Measurements from ENCODE around the gene KRTAP2-4.
"Not testable (repeated sequence)": the region's sequence is repeated elsewhere in the genome, so short reads cannot be mapped to it uniquely, and the experiment has no call there.

The KRTAP2-4 gene

GRCh38 chr17:41101586-41102259 is 36.0 kb upstream of the KRTAP2-4 start, which contains the start of gene KRTAP4-16:
TSS of gene KRTAP4-16 (minus strand) at chr17:41102209. CDS start at chr17:41102209, 0 bp downstream.
- DNase-seq (ENCODE audit: low read depth, low spot score) = no peak
- Histone ChIP-seq H3K27me3 (ENCODE audit: insufficient read depth, insufficient read length) (no peaks in the 10 kb centered on the region), H3K9ac (ENCODE audit: insufficient read length, low read depth) (no peak within 1 kb of the TSS), H3K9me3 (ENCODE audit: insufficient read depth, low read length) (no peaks in the 10 kb centered on the region), H3K36me3 (ENCODE audit: insufficient read depth, insufficient read length, low read length) (no peaks in the 10 kb centered on the region), H3K4me1 (ENCODE audit: insufficient read depth, insufficient read length) (peaks cover 3% of the 10 kb centered on the region), H3K4me3 (ENCODE audit: insufficient read length, low read depth) (no peak within 1 kb of the TSS)
- no peak for TF ChIP-seq ZNF274 (IDR thresholded peaks at IDR 0.05; ENCODE audit: low read depth, low read length)
- no peak for TF ChIP-seq SUZ12 (IDR thresholded peaks at IDR 0.05; ENCODE audit: extremely low read depth, insufficient read depth, insufficient read length)
- no peak for TF ChIP-seq YY1 (IDR thresholded peaks at IDR 0.05; ENCODE audit: insufficient read depth, insufficient read length)

GRCh38 chr17:41099682-41100480 is 34.2 kb upstream of the KRTAP2-4 start:
- not testable (repeated sequence) for H3K9me3 ChIP-seq (ENCODE audit: insufficient read depth, low read length); H3K4me3 ChIP-seq (ENCODE audit: insufficient read length, low read depth); H3K36me3 ChIP-seq (ENCODE audit: insufficient read depth, insufficient read length, low read length); H3K27me3 ChIP-seq (ENCODE audit: insufficient read depth, insufficient read length); H3K4me1 ChIP-seq (ENCODE audit: insufficient read depth, insufficient read length); H3K9ac ChIP-seq (ENCODE audit: insufficient read length, low read depth); DNase-seq (ENCODE audit: low read depth, low spot score)

- no peak for DNase-seq (ENCODE audit: low read depth, low spot score)
Measured at GRCh38 chr17:41098481-41098880, 32.8 kb upstream of the KRTAP2-4 start.

GRCh38 chr17:41098042-41098441 is 32.4 kb upstream of the KRTAP2-4 start, which contains the start of gene KRTAP4-8:
TSS of gene KRTAP4-8 (minus strand) at chr17:41098142. CDS start at chr17:41098084, 58 bp downstream.
- Histone ChIP-seq H3K9ac (ENCODE audit: insufficient read length, low read depth) (no peak within 1 kb of the TSS), H3K4me1 (ENCODE audit: insufficient read depth, insufficient read length) (peaks cover 3% of the 10 kb centered on the region), H3K9me3 (ENCODE audit: insufficient read depth, low read length) (peaks cover 12% of the 10 kb centered on the region; the same call in 1 of the 2 replicates), H3K4me3 (ENCODE audit: insufficient read length, low read depth) (no peak within 1 kb of the TSS), H3K36me3 (ENCODE audit: insufficient read depth, insufficient read length, low read length) (no peaks in the 10 kb centered on the region), H3K27me3 (ENCODE audit: insufficient read depth, insufficient read length) (no peaks in the 10 kb centered on the region)
- TF ChIP-seq SUZ12 (IDR thresholded peaks at IDR 0.05; ENCODE audit: extremely low read depth, insufficient read depth, insufficient read length) (no peak), YY1 (IDR thresholded peaks at IDR 0.05; ENCODE audit: insufficient read depth, insufficient read length) (no peak), ZNF274 (IDR thresholded peaks at IDR 0.05; ENCODE audit: low read depth, low read length) (no peak)
- no peak for DNase-seq (ENCODE audit: low read depth, low spot score)

More at GRCh38 chr17:41098481-41098880, 32.8 kb upstream of the KRTAP2-4 start:
- H3K36me3 ChIP-seq (ENCODE audit: insufficient read depth, insufficient read length, low read length) = no peaks in the 10 kb centered on the region
- no peak overlapping the region for H3K4me3 ChIP-seq (ENCODE audit: insufficient read length, low read depth)
- peaks cover 3% of the 10 kb centered on the region for H3K4me1 ChIP-seq (ENCODE audit: insufficient read depth, insufficient read length)
- H3K9me3 ChIP-seq (ENCODE audit: insufficient read depth, low read length) = peaks cover 8% of the 10 kb centered on the region; the same call in 1 of the 2 replicates
- TF ChIP-seq ZNF274 (IDR thresholded peaks at IDR 0.05; ENCODE audit: low read depth, low read length) (no peak), SUZ12 (IDR thresholded peaks at IDR 0.05; ENCODE audit: extremely low read depth, insufficient read depth, insufficient read length) (no peak), YY1 (IDR thresholded peaks at IDR 0.05; ENCODE audit: insufficient read depth, insufficient read length) (no peak)
- H3K9ac ChIP-seq (ENCODE audit: insufficient read length, low read depth) = no peak overlapping the region
- H3K27me3 ChIP-seq (ENCODE audit: insufficient read depth, insufficient read length) = no peaks in the 10 kb centered on the region

- H3K9me3 ChIP-seq (ENCODE audit: insufficient read depth, low read length) = peaks cover 29% of the 10 kb centered on the region; the same call in 1 of the 2 replicates
- no peaks in the 10 kb centered on the region for H3K4me1 ChIP-seq (ENCODE audit: insufficient read depth, insufficient read length)
- no peak for DNase-seq (ENCODE audit: low read depth, low spot score)
- TF ChIP-seq ZNF274 (IDR thresholded peaks at IDR 0.05; ENCODE audit: low read depth, low read length) = no peak
- TF ChIP-seq SUZ12 (IDR thresholded peaks at IDR 0.05; ENCODE audit: extremely low read depth, insufficient read depth, insufficient read length) = no peak
- TF ChIP-seq YY1 (IDR thresholded peaks at IDR 0.05; ENCODE audit: insufficient read depth, insufficient read length) = no peak
- no peaks in the 10 kb centered on the region for H3K27me3 ChIP-seq (ENCODE audit: insufficient read depth, insufficient read length)
- H3K36me3 ChIP-seq (ENCODE audit: insufficient read depth, insufficient read length, low read length) = no peaks in the 10 kb centered on the region
- no peak overlapping the region for H3K4me3 ChIP-seq (ENCODE audit: insufficient read length, low read depth)
- H3K9ac ChIP-seq (ENCODE audit: insufficient read length, low read depth) = no peak overlapping the region
Measured at GRCh38 chr17:41096055-41096454, 30.4 kb upstream of the KRTAP2-4 start.

GRCh38 chr17:41088760-41089352 is 23.2 kb upstream of the KRTAP2-4 start:
- not testable (repeated sequence) for H3K27me3 ChIP-seq (ENCODE audit: insufficient read depth, insufficient read length); DNase-seq (ENCODE audit: low read depth, low spot score); H3K9ac ChIP-seq (ENCODE audit: insufficient read length, low read depth); H3K4me1 ChIP-seq (ENCODE audit: insufficient read depth, insufficient read length); H3K36me3 ChIP-seq (ENCODE audit: insufficient read depth, insufficient read length, low read length); H3K4me3 ChIP-seq (ENCODE audit: insufficient read length, low read depth)
- peaks cover 24% of the 10 kb centered on the region; the same call in 1 of the 2 replicates for H3K9me3 ChIP-seq (ENCODE audit: insufficient read depth, low read length)

GRCh38 chr17:41084100-41084856 is 18.6 kb upstream of the KRTAP2-4 start, which contains the start of gene KRTAP4-7:
TSS of gene KRTAP4-7 (plus strand) at chr17:41084150. CDS start at chr17:41084207, 57 bp downstream.
- not testable (repeated sequence) for DNase-seq (ENCODE audit: low read depth, low spot score); H3K4me1 ChIP-seq (ENCODE audit: insufficient read depth, insufficient read length)

GRCh38 chr17:41083427-41083826 is 17.7 kb upstream of the KRTAP2-4 start:
- H3K36me3 ChIP-seq (ENCODE audit: insufficient read depth, insufficient read length, low read length); H3K4me1 ChIP-seq (ENCODE audit: insufficient read depth, insufficient read length); DNase-seq (ENCODE audit: low read depth, low spot score); H3K9ac ChIP-seq (ENCODE audit: insufficient read length, low read depth); H3K4me3 ChIP-seq (ENCODE audit: insufficient read length, low read depth); H3K27me3 ChIP-seq (ENCODE audit: insufficient read depth, insufficient read length); H3K9me3 ChIP-seq (ENCODE audit: insufficient read depth, low read length): not testable (repeated sequence)

More at GRCh38 chr17:41084100-41084856, 18.6 kb upstream of the KRTAP2-4 start, which contains the start of gene KRTAP4-7:
- not testable (repeated sequence) for H3K27me3 ChIP-seq (ENCODE audit: insufficient read depth, insufficient read length); H3K36me3 ChIP-seq (ENCODE audit: insufficient read depth, insufficient read length, low read length); H3K9ac ChIP-seq (ENCODE audit: insufficient read length, low read depth); H3K9me3 ChIP-seq (ENCODE audit: insufficient read depth, low read length); H3K4me3 ChIP-seq (ENCODE audit: insufficient read length, low read depth)

Data from NT2/D1 (cell line).